Endothelial cell of umbilical vein (primary cell): ENCODE results near the gene DDX54. TPM values are rescaled to one million over a fixed set of nuclear protein-coding genes. Genes with fewer than 3 reads are reported as not detected.

Experiments used
- BruUV-seq: library from RNA; stranded (reverse); fragments of 400-500 nt; replicated peaks from 2 replicates; lab custom pipeline; 2021; lab: Mats Ljungman, UMichigan
- CTCF ChIA-PET: fragments of 300-600, 350-600 bp; sonication (Branson Sonifier 250); formaldehyde crosslinking; loops from one replicate; lab custom pipeline; 2021; ENCODE audit warnings: antibody characterized with exemption, inconsistent platforms; lab: Charles Lee
- POLR2A ChIA-PET: fragments of 300-600, 350-600 bp; sonication (Branson Sonifier 250); formaldehyde crosslinking; loops from one replicate; lab custom pipeline; 2021; ENCODE audit warnings: antibody characterized with exemption, inconsistent platforms; lab: Charles Lee
- DNase-seq: peaks from one replicate; pipeline ENCODE4 v3.0.0-alpha.2; 2011; ENCODE audit warnings: low read depth, low spot score
- FAIRE-seq: peaks from 2 replicates; lab custom pipeline; 2011; peaks lifted over from hg19 to GRCh38; lab: Jason Lieb, UNC
- H2AFZ ChIP-seq: 2 replicates; pipeline ENCODE4 v1.6.0; 2012; ENCODE audit warnings: low read depth, low read length, control low read depth, inconsistent platforms
- H3K27ac ChIP-seq: 2 replicates; pipeline ENCODE4 v1.5.1; 2011; ENCODE audit warnings: low read depth, mild to moderate bottlenecking, control low read depth, low read length, moderate library complexity; ENCODE audit not compliant: insufficient read depth
- H3K27me3 ChIP-seq, 2 experiments: 2 replicates each; pipeline versions ENCODE4 v1.6.0 to v1.6.1; 2011; ENCODE audit warnings: low read length in 2 of 2, mixed read lengths in 1 of 2; ENCODE audit not compliant: control insufficient read depth in 2 of 2, insufficient read depth in 2 of 2
- H3K36me3 ChIP-seq, 2 experiments: 2 replicates in 1 of 2; 3 replicates in 1 of 2; pipeline ENCODE4 v1.5.1; 2011; ENCODE audit warnings: low read length in 2 of 2, mild to moderate bottlenecking in 1 of 2, moderate library complexity in 1 of 2; ENCODE audit not compliant: control insufficient read depth in 2 of 2, insufficient read depth in 2 of 2; ENCODE audit errors: extremely low read depth in 1 of 2
- H3K4me1 ChIP-seq: 3 replicates; pipeline ENCODE4 v1.5.1; 2011; ENCODE audit warnings: mild to moderate bottlenecking, low read length; ENCODE audit not compliant: control insufficient read depth, insufficient read depth; ENCODE audit errors: extremely low read depth
- H3K4me2 ChIP-seq: 2 replicates; pipeline ENCODE4 v1.6.1; 2011; ENCODE audit warnings: low read length, control low read depth, mixed read lengths; ENCODE audit not compliant: insufficient read depth
- H3K4me3 ChIP-seq, 3 experiments: fragments of 200-600 bp in 1 of 3; sonication (generic), shearing (Covaris generic) in 1 of 3; replicated peaks in 1 of 3; 2 replicates each; pipeline ENCODE4 v1.5.1; 2011 to 2016; ENCODE audit warnings: control low read depth in 3 of 3, low read length in 3 of 3, mild to moderate bottlenecking in 2 of 3, inconsistent platforms in 1 of 3, low read depth in 1 of 3, moderate library complexity in 1 of 3; ENCODE audit not compliant: insufficient read depth in 1 of 3
- H3K79me2 ChIP-seq: 2 replicates; pipeline ENCODE4 v1.6.0; 2012; ENCODE audit warnings: low read length, inconsistent platforms; ENCODE audit not compliant: control insufficient read depth, insufficient read depth
- H3K9ac ChIP-seq: replicated peaks from 2 replicates; pipeline ENCODE3; 2011; ENCODE audit warnings: low read length, control low read depth; ENCODE audit not compliant: insufficient read depth; ENCODE audit errors: extremely low read depth
- H3K9me1 ChIP-seq: replicated peaks from 3 replicates; pipeline ENCODE4 v1.6.0; 2011; ENCODE audit warnings: mild to moderate bottlenecking, low read length; ENCODE audit not compliant: control insufficient read depth, insufficient read depth; ENCODE audit errors: extremely low read depth
- H3K9me3 ChIP-seq: replicated peaks from 2 replicates; pipeline ENCODE4 v1.5.1; 2012; ENCODE audit warnings: low read length, inconsistent platforms; ENCODE audit not compliant: control insufficient read depth, insufficient read depth
- H4K20me1 ChIP-seq: replicated peaks from 2 replicates; pipeline ENCODE3; 2011; ENCODE audit warnings: mild to moderate bottlenecking, low read length; ENCODE audit not compliant: control insufficient read depth, insufficient read depth; ENCODE audit errors: extremely low read depth
- CTCF ChIP-seq, 2 donors: IDR thresholded peaks; 1 replicate in 1 of 2; 2 replicates in 1 of 2; pipeline ENCODE4 v1.5.1; 2011; ENCODE audit warnings: low read length in 2 of 2, mild to moderate bottlenecking in 2 of 2, moderate library complexity in 2 of 2, control low read depth in 1 of 2, inconsistent platforms in 1 of 2, low read depth in 1 of 2; ENCODE audit not compliant: insufficient read depth in 1 of 2; ENCODE audit errors: extremely low read depth in 1 of 2
- EZH2 ChIP-seq: IDR thresholded peaks from 2 replicates; pipeline ENCODE4 v1.6.1; 2012; ENCODE audit warnings: borderline replicate concordance, low read depth, mild to moderate bottlenecking, moderate library complexity, low read length, inconsistent platforms; ENCODE audit not compliant: severe bottlenecking
- FOS ChIP-seq: IDR thresholded peaks from 2 replicates; pipeline ENCODE4 v1.6.1; 2011; ENCODE audit warnings: mild to moderate bottlenecking, low read length, moderate library complexity, borderline replicate concordance; ENCODE audit not compliant: insufficient read depth
- GATA2 ChIP-seq: IDR thresholded peaks from 2 replicates; pipeline ENCODE4 v1.7.0; 2011; ENCODE audit warnings: low read depth, mild to moderate bottlenecking, moderate library complexity, mixed read lengths, low read length; ENCODE audit not compliant: insufficient read length, insufficient read depth
- JUN ChIP-seq: IDR thresholded peaks from 2 replicates; pipeline ENCODE4 v1.6.1; 2011; ENCODE audit warnings: borderline replicate concordance, low read depth; ENCODE audit not compliant: insufficient read length, insufficient read depth
- MAX ChIP-seq: IDR thresholded peaks from 2 replicates; pipeline ENCODE4 v1.6.1; 2011; ENCODE audit not compliant: insufficient read depth, insufficient read length
- MYC ChIP-seq: IDR thresholded peaks from one replicate; pipeline ENCODE4 v1.6.1; 2011; ENCODE audit warnings: mild to moderate bottlenecking, low read depth, low read length
- POLR2A ChIP-seq: IDR thresholded peaks from 2 replicates; pipeline ENCODE4 v1.6.1; 2012; ENCODE audit warnings: low read depth, mild to moderate bottlenecking, control low read depth, low read length
- POLR2AphosphoS5 ChIP-seq: IDR thresholded peaks from 2 replicates; pipeline ENCODE4 v1.6.1; 2012; ENCODE audit warnings: low read depth, mild to moderate bottlenecking, control low read depth, low read length, moderate library complexity; ENCODE audit not compliant: insufficient read depth
- dilution Hi-C: fragments of 300-500 bp; cut with MboI; formaldehyde crosslinking; loops from one replicate; pipeline ENCODE4 v1.15.0; 2019; ENCODE audit warnings: low sequenced_read_pairs; ENCODE audit not compliant: extremely low pct_ligation_motif_present
- intact Hi-C: fragments of 100-400 bp; cut with micrococcal nuclease; formaldehyde crosslinking; loops from one replicate; pipeline ENCODE4 v1.10.0; 2022
- polyA plus RNA-seq, 4 experiments: library from polyadenylated mRNA; depleted of rRNA in 3 of 4; stranded (reverse) in 3 of 4; unstranded in 1 of 4; fragments of >200 nt; gene quantifications; 2 replicates each; pipeline versions ENCODE4 v1.2.1 to v1.2.3, GENCODE V29; 2011 to 2012; ENCODE audit warnings: missing spikeins in 1 of 4
- total RNA-seq: library from RNA; stranded (reverse); gene quantifications from 2 replicates; pipeline ENCODE4 v1.2.3, GENCODE V29; 2021

Gene DDX54
- total and polyA plus RNA-seq, 2 donors (not counting 3 experiments of a cell fraction or from before 2014, with no cell fraction given): 54.1 to 90.0 TPM

DNA sequence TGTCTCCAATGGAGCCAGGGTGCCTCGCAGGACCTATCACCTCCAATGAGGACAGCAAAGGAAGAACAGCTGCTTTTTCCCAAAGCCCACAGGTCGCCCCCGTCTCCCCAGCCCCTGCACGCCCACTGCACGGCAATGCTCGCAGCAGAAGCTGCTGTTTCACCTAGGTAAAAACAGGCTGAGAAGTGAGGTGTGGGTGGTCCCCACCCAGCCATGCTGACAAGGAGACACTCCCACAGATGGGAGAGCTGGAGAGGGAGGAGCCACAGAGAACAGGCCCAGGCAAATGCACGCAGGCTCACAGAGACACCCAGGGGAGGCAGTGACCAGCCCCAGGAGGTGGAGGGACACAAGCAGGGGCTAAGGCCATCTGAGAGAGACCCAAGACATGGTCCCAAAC is 25.3 kb downstream of the DDX54 start:
- Histone ChIP-seq H3K27me3 (peaks cover 0 to 3% of the 10 kb centered on the region in 2 experiments), H3K9me3 (no peaks in the 10 kb centered on the region), H3K9ac (no peak overlapping the region), H3K4me2 (no peak overlapping the region), H3K36me3 (peaks cover 11 to 39% of the 10 kb centered on the region in 2 experiments), H3K4me1 (no peaks in the 10 kb centered on the region), H3K4me3 (no peak overlapping the region), H4K20me1 (no peaks in the 10 kb centered on the region), H3K79me2 (no peaks in the 10 kb centered on the region), H3K27ac (no peak overlapping the region), H2AFZ (no peak overlapping the region), H3K9me1 (no peaks in the 10 kb centered on the region)
- BruUV-seq: no TSS peak
- FAIRE-seq (no peak), DNase-seq (no peak)
- ChIA-PET CTCF (no interaction called here), POLR2A (no interaction called here)
- dilution Hi-C loops: no loop called here
- intact Hi-C loops: no loop called here
- TF ChIP-seq MYC (no peak), MAX (no peak), EZH2 (no peak), POLR2A (no peak)

DNA sequence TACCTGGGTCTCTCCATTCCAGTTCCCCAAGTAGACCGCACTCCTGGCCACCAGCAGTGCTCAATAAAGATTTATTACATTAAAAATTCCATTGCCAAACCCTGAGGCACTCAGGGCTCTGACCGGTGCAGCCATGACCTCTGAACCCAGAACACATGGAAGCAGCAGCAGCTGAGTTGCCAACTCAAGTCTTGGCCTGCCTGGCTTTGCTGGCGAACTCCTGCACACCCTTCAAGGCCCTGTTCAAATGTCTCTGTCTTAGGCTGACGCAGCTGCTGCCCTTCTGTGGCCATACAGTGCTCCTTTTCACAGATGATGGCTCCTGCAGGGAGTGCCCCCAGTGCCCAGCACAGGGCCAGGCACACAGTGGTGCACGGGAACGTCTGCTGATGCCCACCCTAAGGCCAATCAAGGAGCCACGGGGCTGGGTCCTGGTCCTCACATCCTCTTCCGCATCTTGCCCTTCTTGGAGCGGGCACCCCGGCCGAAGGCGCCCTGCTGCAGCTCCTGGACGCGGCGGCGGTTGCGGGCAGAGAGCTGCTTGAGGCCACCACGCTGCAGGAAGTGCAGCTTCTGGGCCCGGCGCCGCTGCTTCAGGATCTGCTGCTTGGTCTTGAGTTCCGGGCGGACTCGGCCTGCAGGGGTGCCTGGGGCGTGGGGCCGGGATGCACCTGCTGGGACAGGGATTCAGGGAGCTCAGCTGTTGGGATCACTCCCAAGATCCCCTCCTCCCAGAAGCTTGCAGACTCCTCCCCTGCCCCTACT is 26.7 kb downstream of the DDX54 start:
- ChIA-PET CTCF (interaction anchor here (2.1 kb wide), 1 partner anchor 166 kb away, joined by 6 read pairs; no protein-coding TSS in a partner anchor), POLR2A (no interaction called here)
- BruUV-seq: TSS peak; percentile 96
- H3K9me1 ChIP-seq: no peaks in the 10 kb centered on the region
- no peak overlapping the region for H2AFZ ChIP-seq
- H3K9ac ChIP-seq: no peak overlapping the region
- DNase-seq: no peak
- H3K4me1 ChIP-seq: no peaks in the 10 kb centered on the region
- H3K4me2 ChIP-seq: no peak overlapping the region
- H3K4me3 ChIP-seq: no peak overlapping the region
- TF ChIP-seq POLR2AphosphoS5: no peak
- TF ChIP-seq CTCF (IDR thresholded peaks at IDR 0.05; ENCODE audit: extremely low read depth in 1 of 2, insufficient read depth in 1 of 2, low read depth in 1 of 2, low read length in 2 of 2): no peak
- TF ChIP-seq FOS: no peak
- TF ChIP-seq GATA2: no peak
- no peak for TF ChIP-seq JUN
- dilution Hi-C loops (no loop called here), intact Hi-C loops (no loop called here)
- H3K79me2 ChIP-seq: no peaks in the 10 kb centered on the region
- peaks cover 4 to 9% of the 10 kb centered on the region in 2 experiments for H3K27me3 ChIP-seq
- no peaks in the 10 kb centered on the region for H4K20me1 ChIP-seq
- no peak for FAIRE-seq
- H3K36me3 ChIP-seq: peaks cover 7 to 36% of the 10 kb centered on the region in 2 experiments
- H3K27ac ChIP-seq: no peak overlapping the region
- H3K9me3 ChIP-seq: no peaks in the 10 kb centered on the region
